Stimulated activated CD4-positive, alpha-beta T cell treated with anti-CD3 and anti-CD28 coated beads, Interleukin-15, amount 100 ng/mL, for 48 hours (primary cell): ENCODE measurements around the gene TMEM82.

Experiments used
- DNase-seq, 2 donors: peaks; one replicate each; pipeline ENCODE4 v3.0.0-alpha.2; 2020; ENCODE audit warnings: low read depth in 2 of 2

TMEM82 gene

DNA sequence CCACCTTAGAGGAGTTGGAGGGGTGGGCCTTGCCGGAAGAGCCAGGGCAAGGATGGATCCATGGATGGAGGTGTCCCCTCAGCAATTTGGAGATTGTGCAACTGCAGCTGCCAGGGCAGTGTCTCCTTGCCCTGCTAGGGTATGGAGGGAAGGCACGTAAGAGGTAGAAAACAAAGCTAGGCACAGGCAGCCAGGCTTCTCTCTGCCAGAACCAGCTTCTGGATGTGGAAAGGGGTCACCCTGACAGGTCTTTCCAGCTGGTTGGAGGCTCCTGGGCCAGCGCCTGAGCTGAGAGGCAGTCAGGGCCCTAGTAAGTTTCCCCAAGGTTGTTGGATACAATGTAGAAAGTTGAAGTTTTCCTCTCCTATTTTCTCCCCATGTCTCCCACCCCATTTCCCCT is 21.4 kb upstream of the TMEM82 start:
- DNase-seq: no peak

DNA sequence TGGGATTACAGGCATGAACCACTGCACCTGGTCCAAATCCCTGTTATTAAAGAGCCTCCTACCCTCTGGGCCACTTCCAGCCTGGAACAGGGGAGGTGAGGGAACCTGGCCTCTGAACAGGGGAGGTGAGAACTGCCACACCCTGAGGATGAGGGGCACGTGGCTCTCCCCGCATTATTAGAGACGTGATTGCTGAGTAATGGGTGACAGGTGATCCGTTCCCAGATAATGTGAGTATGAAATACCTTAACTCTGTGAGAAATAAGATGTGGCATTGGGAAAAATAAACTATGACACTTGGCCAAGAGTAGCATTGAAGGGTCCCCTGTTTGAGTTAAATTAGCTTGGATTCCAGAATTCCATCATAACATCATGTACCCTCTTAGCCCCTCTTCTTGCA is 19.9 kb upstream of the TMEM82 start:
- no peak for DNase-seq

DNA sequence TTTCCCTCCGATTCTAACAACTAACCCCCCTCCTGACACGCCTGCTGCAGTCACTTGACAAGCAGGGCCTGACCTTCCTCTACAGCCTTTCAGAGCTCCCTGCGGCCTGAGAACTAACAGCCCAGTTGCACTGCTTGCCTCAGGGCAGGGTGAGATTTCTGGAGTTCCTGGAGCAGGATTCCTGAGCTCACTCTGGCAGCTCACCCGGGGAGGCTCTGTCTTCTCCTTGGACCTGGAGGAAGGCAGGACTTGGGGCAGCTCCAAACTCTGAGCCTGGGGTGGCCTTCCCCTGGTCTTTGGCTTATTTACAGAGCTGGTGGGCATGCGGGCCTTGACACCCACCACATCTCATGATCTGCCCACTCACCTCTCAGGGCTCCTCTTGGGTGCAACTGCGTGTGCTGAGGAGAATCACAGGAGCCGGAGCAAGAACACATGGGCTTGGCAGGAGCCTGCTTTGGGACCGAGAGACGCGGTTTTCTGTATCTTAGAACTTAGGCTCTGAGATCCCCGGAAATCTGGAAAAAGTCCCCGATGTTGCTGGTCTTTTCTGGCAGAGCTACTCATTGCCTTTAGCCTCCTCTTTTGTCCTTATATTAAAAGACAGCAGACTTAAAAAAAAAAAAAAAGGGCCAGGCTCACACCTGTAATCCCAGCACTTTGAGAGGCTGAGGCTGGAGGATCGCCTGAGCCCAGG is 19.3 kb upstream of the TMEM82 start:
- DNase-seq: no peak

DNA sequence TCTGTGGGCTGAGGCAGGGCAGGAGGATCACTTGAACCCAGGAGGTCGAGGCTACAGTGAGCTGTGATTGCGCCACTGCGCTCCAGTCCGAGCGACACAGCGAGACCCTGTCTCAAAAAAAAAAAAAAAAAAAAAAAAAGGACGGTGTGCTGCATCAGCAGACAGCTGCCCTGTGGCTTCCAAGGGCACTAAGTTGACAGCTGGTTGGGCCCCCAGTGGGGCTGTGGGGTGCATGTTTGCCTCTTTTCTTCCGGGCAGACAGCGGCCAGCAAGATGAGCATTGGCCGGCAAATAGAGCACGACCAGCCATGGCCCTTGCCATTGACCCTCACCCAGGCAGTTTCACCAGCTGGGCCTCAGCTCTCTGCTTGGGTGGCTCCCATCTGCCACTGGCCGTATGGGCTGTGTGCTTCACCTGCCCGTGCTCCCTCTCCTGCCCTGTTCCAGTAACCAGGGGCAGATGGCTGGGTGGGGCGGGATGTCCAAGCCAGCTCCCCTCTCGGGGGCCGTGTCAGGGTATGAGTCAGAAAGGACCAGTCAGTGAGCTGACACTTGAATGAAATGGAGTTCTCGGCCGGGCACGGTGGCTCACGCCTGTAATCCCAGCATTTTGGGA is 18.6 kb upstream of the TMEM82 start:
- no peak for DNase-seq

DNA sequence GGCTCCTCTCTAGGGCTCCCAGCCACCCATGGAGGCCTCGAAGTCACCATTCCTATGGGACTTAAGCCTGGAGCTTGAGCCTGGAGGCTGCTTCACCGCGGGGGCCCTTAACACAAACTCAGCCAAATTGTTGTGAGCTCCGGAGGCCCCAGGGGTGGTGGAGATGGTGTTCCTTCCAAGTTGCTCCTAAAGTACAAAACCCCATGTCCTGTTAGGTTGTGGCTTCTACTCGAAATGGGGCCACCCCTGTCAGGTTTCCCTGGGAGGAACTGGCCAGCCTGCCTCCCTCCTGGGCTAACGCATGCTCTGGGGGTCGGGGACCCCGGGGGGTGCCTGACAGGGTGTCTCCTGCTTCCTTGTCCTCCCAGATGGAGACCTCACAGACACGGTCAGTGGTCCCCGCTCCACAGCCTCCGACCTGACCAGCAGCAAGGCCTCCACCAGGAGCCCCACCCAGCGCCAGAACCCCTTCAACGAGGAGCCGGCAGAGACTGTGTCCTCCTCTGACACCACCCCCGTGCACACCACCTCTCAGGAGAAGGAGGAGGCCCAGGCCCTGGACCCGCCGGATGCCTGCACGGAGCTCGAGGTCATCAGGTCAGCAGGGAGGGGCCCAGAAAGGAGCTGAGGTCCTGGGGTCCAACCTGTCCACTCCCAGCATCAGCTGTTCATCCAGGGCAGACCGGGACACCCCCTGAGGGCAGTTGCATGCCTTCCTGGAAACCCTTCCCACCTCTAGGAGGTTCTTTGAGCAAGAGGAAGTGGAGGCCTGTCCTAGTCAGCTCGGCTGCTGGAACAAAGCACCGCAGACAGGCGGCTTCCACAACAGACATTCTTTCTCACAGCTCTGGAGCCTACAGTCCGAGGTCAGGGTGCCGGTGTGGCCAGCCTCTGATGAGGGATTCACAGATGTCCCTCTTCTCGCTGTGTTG is 17.1 kb upstream of the TMEM82 start:
- DNase-seq: no peak

DNA sequence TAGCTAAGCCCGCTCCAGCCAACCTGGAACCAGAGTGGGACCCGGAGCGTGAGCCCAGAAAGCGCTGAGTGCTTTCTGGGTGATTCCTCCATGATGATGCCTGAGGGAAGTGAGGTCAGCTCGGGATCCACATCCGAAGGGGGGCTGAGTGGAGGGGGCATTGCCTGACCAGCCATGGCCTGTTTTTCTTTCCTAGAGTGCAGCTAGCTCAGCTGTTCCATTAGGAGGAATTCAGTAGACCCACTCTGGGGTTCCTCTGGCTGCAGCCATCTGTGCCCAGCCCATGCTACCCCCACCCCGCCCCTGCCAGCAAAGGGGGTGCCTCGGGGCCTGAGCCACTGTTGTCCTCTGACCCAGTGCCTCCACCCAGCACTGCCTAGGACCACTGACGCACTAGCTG is 15.8 kb upstream of the TMEM82 start:
- no peak for DNase-seq

DNA sequence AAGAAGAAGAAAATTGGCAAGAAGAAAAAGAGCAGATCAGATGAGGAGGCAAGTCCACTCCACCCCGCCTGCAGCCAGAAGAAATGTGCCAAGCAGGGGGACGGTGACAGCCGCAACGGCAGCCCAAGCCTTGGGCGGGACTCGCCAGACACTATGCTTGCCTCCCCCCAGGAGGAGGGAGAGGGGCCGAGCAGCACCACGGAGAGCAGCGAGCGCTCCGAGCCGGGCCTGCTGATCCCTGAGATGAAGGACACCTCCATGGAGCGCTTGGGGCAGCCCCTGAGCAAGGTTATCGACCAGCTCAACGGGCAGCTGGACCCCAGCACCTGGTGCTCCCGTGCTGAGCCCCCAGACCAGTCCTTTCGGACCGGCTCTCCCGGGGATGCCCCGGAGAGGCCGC is 15.3 kb upstream of the TMEM82 start:
- no peak for DNase-seq

DNA sequence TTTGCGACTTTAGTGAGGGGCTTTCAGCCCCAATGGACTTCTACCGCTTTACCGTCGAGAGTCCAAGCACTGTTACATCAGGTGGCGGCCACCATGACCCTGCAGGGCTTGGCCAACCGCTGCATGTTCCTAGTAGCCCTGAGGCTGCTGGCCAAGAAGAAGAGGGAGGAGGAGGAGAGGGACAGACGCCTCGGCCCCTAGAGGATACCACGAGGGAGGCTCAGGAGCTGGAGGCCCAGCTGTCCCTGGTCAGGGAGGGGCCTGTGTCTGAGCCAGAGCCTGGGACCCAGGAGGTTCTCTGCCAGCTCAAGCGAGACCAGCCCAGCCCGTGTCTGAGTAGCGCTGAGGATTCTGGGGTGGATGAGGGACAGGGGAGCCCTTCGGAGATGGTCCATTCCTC is 14.9 kb upstream of the TMEM82 start:
- DNase-seq: no peak

DNA sequence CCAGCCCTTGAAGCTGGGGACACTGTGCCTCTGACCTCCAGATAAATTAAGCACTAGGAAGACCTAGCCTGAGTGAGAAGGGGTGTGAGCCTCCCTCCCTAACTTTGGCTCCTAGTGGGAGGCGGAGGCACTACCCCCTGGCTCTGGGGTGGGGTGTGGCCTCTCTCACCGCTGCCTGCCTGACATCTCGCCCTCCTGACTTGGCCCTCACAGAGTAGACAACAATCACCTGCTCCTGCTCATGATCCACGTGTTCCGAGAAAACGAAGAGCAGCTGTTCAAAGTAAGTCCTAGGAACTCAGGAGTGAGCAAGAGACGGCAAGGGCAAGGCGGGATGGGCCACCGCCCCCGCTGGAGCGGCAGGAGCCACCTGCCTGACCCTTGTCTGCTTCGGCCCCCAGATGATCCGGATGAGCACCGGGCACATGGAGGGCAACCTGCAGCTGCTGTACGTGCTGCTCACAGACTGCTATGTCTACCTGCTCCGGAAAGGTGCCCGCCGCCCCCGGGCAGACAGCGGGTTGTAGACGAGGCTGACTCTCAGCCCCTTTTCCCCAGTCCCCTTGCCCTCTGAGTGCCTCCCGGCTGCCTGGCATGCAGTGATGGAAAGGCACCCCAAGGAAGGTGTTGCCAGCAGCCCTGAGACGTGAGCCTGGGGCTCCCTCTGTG is 14.3 kb upstream of the TMEM82 start:
- DNase-seq: no peak

DNA sequence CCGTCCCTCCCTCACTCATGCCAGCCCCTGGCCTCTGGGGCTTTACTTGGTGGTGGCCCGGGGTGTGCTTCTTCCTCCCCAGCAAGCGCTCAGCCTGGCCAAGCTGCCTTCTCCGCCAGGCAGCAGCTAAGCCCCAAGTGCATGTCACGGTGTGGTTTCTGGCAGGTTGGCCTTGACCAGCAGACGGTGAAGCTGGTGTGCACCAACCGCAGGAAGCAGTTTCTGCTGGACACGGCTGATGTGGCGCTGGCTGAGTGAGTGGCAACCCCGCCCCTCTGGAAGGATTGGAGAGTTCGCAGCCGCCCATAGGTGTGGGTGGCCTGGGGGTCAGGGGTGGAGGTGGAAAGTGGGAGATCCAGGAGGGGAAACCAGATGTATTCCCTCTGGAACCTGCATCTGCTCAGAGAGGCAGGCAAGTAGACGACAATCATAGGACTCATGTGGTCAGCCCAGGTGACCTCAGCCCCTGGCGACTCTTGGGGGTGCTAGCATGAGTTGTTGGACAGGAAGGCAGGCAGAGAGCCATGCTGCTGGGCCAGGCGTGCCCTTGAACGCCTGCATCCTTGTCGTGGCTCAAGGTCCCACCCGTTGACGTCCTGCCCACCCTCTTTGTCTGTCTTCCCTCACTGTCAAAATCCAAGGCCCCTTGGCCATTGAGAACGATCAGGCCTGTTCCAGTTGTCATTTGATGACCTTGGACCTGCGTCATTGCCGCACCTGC is 13.2 kb upstream of the TMEM82 start:
- DNase-seq: no peak

DNA sequence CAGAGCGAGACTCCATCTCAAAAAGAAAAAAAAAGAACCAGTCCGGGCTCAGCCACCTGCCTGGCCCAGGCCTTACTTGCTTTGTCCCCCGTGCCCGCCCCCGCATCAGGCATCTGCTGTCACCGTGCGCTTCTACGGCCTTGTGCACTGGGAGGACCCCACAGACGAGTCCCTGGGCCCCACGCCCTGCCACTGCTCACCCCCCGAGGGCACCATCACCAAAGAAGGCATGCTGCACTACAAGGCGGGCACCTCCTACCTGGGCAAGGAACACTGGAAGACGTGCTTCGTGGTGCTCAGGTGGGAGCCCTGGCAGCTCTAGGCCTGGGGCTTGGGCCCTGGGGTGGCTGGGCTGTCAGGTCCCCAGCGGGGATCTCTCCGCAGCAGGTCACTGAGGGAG is 11.9 kb upstream of the TMEM82 start:
- no peak for DNase-seq

DNA sequence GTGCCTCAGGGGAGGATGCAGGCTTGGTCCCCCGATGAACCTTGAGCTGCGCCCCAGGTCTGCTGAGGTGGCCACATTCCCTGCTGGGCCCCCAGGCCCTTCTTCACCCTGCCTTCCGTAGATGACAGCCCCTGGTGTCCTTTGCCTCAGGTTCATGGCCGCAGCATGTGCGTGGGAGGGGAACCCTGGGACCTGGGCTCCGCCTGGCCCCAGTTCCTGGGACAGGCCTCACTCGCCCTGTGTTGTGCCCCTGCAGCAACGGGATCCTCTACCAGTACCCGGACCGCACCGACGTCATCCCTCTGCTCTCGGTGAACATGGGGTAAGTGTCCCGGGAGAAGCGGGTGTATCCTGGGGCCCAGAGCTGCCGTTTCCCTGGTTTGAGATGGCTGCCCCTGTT is 11.4 kb upstream of the TMEM82 start:
- no peak for DNase-seq

DNA sequence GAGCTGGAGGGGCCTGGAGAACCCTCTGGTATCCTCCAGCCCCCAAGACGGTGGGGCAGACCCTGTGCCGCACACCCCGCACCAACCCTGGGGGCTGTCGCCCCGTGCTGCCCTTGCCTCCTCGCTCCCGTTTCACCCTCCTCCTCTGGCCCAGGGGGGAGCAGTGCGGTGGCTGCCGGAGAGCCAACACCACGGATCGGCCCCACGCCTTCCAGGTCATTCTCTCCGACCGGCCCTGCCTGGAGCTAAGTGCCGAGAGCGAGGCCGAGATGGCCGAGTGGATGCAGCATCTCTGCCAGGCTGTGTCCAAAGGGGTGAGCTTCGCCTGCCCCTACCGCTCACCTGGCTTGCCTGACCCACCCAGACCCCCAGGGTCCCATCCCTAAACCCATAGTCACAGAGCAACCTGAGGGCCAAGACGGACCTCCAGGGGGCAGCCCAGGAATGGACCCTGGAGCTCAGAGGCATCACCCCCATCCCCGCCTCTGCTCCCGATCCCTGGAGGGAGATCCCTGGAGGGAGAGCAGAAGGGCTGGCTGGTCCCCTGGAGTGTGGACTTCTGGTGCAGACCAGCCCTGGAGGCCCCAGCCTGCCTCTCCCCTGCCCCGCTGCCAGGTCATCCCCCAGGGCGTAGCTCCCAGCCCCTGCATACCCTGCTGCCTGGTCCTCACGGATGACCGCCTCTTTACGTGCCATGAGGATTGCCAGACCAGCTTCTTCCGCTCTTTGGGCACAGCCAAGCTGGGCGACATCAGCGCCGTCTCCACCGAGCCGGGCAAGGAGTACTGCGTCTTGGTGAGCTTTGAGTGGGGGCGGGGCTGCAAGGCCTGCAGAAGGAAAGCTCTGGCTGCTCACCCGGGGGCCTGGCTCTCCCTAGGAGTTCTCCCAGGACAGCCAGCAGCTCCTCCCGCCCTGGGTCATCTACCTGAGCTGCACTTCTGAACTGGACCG is 10.3 kb upstream of the TMEM82 start:
- no peak for DNase-seq

DNA sequence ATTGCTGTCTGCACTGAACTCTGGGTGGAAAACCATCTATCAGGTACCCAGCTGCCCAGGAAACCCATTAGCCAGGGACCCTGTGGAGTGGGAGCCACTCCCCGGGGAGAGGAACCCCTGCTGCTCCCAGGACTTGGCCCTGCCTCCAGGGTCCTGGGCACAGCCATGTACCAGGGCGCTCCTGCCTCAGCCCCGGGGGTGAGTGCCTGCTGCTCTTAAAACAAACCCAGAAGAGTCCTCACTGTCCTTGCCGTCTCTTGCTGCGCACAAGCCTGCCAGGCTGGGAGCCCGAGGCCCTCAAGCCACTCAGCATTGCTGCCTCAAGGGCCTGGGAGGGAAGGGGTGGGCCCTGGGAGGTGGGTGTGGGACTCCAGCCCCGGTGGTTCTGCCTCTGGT is 9.6 kb upstream of the TMEM82 start:
- no peak for DNase-seq

DNA sequence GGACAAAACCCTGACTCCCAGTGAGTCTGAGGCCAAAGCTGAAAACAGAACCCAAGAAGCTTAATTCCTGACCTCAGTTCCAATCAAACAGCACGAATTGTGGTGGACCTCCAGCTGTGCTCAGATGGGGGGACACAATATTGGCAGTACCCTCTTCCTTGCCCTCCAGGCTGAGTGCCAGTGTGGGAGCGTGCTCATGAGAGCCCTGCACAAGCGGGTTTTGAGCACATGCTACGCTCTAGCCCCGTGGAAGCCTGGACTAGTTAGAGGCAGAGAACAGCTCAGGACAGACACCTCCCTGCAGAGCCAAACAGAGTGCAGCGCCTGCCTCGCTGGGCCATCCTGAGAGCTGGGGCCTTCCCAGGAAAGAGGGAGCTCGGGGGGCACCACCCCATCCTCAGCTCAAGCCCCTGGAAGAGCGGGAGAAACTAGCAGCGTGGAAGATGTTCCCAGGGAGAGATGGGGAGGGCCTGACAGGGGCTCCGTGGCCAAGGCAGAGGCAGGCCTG is 9.0 kb upstream of the TMEM82 start:
- DNase-seq: no peak

DNA sequence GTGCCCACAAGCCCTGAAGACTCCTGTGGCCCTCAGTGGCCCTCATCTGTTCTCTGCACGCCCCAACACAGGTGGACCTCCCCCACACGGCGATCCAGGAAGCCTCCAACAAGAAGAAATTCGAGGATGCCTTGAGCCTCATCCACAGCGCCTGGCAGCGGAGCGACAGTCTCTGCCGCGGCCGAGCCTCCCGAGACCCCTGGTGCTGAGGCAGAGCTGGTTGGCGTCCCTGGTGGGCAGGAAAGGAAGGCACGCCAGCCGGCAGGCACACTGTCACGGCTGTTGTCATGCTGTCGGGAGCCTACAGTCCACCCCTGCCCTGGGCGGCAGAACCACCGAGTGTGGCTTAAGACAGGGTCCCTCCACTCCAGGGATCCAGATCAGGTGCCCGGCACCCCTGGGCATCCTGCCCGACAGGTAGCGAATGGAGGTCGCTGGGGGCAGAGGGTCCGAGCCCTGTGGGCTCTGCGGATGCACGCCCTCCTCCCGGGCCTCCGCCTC is 8.5 kb upstream of the TMEM82 start:
- no peak for DNase-seq

DNA sequence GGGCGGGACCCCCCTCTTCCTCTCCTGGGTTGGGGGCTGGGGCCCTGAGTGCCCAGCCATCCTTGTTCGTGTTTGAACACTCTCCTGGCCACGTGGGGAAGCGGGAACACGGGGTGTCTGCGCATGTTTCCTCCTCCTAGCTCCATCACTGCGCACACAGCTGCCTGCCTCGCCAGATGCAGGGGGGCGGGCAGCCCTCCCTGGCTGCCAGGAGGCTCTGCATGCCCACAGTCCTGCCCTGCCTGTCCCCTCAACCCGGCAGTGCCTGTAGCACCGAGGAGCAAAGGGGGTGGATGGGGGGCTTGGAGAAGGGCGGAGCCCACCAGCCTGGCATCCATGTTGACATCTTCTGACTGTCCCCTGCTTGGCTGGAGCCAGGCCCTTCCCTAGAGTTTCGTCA is 8.0 kb upstream of the TMEM82 start:
- no peak for DNase-seq

DNA sequence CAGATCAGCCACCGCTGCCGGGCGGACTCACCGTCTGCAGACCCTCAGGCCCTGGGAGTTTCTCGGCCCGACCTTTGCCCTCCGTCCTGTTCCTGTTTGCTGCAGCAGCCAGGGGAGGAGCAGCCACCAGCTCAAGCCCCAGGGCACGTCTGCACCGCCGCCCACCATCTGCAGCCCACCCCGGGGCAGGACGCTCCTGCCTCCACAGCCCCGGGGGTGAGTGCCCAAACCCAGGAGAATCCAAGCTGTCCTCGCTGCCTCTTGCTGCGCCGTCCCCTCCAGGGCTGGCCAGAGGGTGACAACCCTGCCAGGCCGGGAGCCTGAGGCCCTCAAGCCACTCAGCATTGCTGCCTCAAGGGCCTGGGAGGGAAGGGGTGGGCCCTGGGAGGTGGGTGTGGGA is 7.4 kb upstream of the TMEM82 start:
- no peak for DNase-seq

DNA sequence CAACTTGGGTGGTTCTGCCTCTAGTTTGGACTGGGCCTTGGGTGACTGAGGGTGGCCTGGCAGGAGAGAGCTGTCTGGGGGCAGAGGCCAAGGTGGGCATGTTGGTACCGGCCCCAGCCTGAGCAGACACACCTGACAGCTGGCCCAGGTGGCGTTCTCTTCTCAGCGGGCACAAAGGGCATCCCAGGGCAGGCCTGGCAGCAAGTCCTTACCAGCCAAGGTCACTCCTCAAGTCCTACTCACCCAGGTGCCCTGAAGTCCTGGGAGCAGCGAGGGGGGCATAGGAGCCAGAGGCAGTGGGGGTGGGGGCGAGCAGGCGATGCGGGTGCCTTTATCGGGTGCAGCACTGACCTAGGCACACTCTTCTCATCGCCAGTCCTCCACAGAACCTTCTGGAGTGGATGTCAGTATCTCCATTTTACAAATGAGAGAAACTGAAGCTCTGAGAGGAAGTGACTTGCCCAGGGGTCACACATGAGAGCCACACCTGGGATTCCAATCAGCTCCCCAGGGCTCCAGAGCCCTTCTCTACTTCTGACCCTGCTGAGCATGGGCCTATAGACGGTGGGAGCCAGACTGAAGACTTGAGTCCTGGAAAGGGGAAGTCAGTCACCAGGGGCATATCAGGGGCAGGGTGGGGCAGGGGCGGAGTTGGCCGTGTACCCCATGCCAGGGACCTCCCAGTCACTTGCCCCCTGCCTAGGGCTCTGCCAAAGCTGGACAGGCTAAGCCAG is 6.8 kb upstream of the TMEM82 start:
- DNase-seq: no peak
